ENCODE data around the gene PTPN1. TPM values are rescaled to one million over a fixed set of nuclear protein-coding genes. Genes with fewer than 3 reads are reported as not detected.
"Not testable (repeated sequence)": the region's sequence is repeated elsewhere in the genome, so short reads cannot be mapped to it uniquely, and the experiment has no call there.

PTPN1 gene
- polyA plus RNA-seq, 10 donors: 15.2 to 19.8 (median 17.4) TPM

DNA sequence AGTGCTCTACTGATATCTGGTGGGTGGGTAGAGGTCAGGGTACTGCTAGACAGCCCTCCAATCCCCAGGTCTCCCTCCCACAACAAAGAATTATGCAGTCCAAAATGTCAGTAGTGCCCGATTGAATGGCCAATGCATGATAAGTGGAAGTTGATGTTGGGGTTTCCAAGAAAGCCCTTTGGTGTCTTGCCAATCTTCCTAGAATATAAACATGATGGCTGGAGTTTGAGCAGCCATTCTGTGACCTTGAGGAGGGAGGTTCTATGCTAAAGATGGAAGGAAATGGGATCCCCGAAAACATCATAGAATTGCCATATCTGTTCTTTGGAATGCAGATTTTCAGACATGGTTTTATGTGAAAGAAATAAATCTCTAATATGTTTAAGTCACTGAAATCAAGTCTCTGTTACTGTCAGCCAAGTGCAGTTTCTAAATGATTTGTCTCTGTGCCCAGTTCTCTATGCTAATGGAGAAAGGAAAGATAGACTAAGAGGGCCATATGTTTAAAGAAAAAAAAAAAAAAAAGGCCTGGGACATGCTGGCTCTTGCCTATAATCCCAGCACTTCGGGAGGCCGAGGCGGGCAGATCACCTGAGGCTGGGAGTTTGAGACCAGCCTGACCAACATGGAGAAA, 32.8 kb upstream of the PTPN1 start:
- DNase-seq: no peak

GRCh38 chr20:50478162-50478990, 31.8 kb upstream of the PTPN1 start:
- no peak for DNase-seq

DNA sequence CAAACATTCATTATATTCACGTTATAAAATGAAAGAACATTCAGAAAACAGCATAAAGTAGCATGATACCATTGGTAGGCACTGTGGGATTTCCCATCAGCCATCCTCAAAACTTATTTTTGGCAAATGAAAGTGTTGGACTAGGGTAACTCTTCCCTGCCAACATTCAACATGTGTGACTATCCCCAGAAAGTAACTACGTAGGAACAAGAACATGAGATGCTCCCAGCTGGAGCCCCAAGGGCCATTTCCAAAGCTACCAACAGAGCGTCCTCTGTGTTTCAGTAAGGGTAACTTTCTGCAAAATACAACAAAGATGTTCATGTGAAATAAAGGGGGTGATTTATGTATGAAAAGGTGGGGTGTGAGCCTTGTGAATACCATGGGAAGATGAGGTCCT, 28.4 kb upstream of the PTPN1 start:
- DNase-seq: no peak

GRCh38 chr20:50482396-50482981, 27.7 kb upstream of the PTPN1 start:
- DNase-seq: no peak

DNA sequence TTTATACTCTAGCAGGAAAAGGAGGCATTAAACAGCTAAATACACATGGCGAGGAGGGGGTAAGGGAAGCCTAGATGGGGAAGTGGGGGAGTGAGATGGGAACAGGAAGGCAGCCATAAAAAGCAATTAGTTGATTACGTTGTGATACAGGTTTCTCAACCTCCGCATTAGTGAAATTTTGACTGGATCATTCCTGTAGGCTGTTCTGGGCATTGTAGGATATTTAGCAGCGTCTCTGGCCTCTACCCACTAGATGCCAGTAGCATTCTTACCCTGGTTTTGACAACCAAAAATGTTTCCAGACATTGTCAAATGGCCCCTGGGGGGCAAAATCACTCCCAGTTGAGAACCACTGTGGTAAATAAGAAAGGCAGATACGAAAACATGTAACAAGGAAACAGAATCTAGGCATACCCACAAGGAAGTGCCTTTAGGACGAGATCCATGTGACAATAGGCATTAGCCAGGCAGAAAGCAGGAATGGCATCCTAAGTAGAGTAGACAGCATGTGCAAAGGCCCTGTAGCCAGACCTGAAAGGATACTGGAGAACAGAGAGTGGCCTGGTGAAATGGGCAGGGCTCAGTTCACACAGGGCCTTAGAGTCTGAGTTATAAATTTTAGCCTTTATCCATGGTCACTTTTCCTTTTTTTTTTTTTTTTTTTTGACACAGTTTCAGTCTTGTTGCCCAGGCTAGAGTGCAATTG, 25.8 kb upstream of the PTPN1 start:
- DNase-seq: no peak

- DNase-seq: no peak
Observed at GRCh38 chr20:50487397-50487796, 22.8 kb upstream of the PTPN1 start.

DNA sequence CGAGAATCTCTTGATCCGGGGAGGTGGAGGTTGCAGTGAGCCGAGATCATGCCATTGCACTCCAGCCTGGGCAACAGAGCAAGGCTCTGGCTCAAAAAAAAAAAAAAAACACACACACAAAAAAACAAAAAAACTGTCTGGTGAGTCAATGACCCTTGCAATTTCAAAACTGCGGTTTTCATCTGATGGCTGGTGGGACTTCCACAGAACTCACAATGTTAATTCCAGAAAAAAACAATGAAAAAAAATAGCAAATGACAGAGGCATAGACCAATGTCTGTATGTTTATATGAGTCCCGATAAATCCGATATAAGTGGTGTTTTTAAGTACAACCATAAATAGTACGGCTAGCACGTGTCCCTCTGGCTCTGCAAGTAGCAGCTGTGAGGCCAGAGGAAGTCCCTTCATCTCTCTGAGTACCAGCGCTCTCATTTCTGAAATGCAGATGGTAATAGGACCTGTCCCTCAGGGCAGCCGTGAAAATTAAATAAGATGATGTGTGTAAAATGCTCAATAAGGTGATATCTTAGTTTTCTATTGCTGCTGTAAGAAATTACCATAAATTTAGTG, 21.9 kb upstream of the PTPN1 start:
- no peak for DNase-seq

GRCh38 chr20:50491168-50491567, 19.0 kb upstream of the PTPN1 start:
- DNase-seq: no peak

DNA sequence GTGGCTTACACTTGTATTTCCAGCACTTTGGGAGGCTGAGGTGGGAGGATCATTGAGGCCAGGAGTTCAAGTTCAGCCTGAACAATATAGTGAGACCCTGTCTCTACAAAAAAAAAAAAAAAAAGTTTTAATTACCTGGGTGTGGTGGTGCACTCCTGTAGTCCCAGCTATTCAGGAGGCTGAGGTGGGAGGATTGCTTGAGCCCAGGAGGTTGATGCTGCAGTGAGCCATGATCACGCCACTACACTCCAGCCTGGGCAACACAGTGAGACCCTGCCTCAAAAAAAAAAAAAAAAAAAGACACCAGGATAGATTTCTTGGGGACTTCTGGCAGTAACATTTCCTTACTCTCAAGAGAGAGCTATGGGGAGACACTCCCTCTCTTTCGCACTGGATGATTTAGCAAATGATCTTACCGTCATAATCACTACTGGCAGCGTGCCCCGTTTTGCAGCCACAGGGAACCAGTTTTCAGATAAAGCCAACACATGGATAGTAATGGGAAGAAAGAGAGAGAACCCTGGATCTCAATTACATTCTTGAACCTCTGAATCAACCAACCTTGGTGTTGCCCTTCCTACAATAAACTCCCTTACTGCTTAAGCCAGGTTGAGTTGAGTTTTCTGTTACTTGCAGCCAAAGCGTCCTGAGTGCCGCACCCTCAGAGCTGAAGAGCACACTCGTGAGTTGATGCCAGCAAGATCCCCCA, 18.1 kb upstream of the PTPN1 start:
- DNase-seq: no peak

DNA sequence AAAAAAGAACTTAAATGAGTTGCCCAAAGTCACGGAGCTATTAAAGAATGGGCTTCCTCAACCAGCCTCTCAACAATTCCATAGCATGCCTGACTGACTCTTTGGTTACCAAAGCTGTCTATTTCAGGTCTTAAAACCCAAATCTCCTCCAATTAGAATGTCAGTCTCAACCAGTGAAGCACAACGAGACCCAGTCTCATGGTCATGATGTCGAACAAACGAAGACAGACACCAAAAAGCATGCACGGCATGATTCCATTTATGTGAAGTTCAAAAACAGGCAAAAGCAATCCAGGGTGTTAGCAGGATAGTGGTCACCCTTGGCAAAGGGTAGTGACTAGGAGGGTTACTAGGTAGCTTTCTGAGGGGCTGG, 16.3 kb upstream of the PTPN1 start:
- DNase-seq: no peak

GRCh38 chr20:50494428-50494827, 15.8 kb upstream of the PTPN1 start:
- DNase-seq: no peak

GRCh38 chr20:50496773-50497385, 13.3 kb upstream of the PTPN1 start:
- no peak for DNase-seq

GRCh38 chr20:50498071-50498776, 12.0 kb upstream of the PTPN1 start:
- no peak for DNase-seq

- DNase-seq: no peak
Observed at GRCh38 chr20:50499938-50500337, 10.2 kb upstream of the PTPN1 start.

GRCh38 chr20:50501972-50502745, 8.0 kb upstream of the PTPN1 start:
- DNase-seq: no peak

- no peak for DNase-seq
Observed at GRCh38 chr20:50504231-50504823, 5.9 kb upstream of the PTPN1 start.

GRCh38 chr20:50506270-50506579, 4.0 kb upstream of the PTPN1 start:
- DNase-seq: no peak

- not testable (repeated sequence) for DNase-seq
Observed at GRCh38 chr20:50507745-50508144, 2.4 kb upstream of the PTPN1 start.

DNA sequence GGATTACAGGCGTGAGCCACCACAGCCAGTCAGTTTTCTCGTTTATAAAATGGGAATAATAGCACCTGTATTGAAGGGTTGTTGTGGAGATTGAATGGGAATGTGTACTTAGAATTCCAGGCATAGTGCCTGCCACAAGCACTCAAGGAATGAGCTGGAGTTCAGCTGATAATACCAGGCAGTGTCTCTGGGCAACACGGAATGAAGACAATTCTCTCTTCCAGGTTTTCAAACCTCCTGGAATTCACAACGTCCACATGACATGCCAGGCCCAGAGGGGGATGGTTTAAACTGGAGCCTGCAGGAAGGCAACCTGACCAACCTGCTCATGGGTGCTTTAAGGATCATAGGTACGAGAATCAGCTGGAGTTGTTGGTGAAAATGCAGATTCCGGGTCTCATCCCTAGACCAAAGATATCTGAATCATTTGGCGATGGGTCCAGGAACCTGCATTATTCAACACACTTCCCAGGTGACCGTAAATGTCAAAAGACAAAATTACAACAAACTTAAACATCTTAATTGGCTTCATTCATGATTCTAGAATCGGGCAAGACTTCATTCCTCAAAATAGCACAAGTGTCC, 1.9 kb upstream of the PTPN1 start:
- DNase-seq: no peak

All from muscle of back (tissue), 11 donors.